Coronary artery (tissue), 2 donors: Measurements from ENCODE around the gene PSENEN.

ENCODE experiments used
- DNase-seq: peaks from one replicate; pipeline ENCODE4 v3.0.0-alpha.2; 2017; ENCODE audit warnings: low spot score
- H3K27ac ChIP-seq, 2 donors: fragments of 200-600 bp; sonication (generic); one replicate each; pipeline ENCODE4 v1.5.1; 2016 to 2019
- H3K4me3 ChIP-seq: fragments of 200-600 bp; sonication (generic); 2 replicates; pipeline ENCODE4 v1.5.1; 2016; ENCODE audit warnings: mild to moderate bottlenecking, moderate library complexity
- TF ChIP-seq, protein P1 (sequence below): fragments of 200-600 bp; sonication (generic); IDR thresholded peaks from one replicate; pipeline ENCODE4 v1.5.1; 2019; ENCODE audit warnings: antibody characterized with exemption

Gene PSENEN

GRCh38 chr19:35741203-35741515 is 4.3 kb upstream of the PSENEN start:
- Histone ChIP-seq H3K27ac (peak overlapping the region; percentile 57 to 87), H3K4me3 (peak overlapping the region; percentile 77)
- TF ChIP-seq, protein P1, sequence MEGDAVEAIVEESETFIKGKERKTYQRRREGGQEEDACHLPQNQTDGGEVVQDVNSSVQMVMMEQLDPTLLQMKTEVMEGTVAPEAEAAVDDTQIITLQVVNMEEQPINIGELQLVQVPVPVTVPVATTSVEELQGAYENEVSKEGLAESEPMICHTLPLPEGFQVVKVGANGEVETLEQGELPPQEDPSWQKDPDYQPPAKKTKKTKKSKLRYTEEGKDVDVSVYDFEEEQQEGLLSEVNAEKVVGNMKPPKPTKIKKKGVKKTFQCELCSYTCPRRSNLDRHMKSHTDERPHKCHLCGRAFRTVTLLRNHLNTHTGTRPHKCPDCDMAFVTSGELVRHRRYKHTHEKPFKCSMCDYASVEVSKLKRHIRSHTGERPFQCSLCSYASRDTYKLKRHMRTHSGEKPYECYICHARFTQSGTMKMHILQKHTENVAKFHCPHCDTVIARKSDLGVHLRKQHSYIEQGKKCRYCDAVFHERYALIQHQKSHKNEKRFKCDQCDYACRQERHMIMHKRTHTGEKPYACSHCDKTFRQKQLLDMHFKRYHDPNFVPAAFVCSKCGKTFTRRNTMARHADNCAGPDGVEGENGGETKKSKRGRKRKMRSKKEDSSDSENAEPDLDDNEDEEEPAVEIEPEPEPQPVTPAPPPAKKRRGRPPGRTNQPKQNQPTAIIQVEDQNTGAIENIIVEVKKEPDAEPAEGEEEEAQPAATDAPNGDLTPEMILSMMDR: no peak
- DNase-seq: no peak

- TF ChIP-seq, protein P1: no peak
- peak within 1 kb of the TSS; percentile 77 for H3K4me3 ChIP-seq
- DNase-seq: no peak
- H3K27ac ChIP-seq: peak within 1 kb of the TSS; percentile 57 to 87
These were observed 3.2 kb upstream of the PSENEN start, which contains the start of gene IGFLR1 for GRCh38 chr19:35742121-35742724. Gene IGFLR1, minus strand, starts transcription at chr19:35742452. Its CDS starts 1,272 bp downstream, at chr19:35741180.

DNA sequence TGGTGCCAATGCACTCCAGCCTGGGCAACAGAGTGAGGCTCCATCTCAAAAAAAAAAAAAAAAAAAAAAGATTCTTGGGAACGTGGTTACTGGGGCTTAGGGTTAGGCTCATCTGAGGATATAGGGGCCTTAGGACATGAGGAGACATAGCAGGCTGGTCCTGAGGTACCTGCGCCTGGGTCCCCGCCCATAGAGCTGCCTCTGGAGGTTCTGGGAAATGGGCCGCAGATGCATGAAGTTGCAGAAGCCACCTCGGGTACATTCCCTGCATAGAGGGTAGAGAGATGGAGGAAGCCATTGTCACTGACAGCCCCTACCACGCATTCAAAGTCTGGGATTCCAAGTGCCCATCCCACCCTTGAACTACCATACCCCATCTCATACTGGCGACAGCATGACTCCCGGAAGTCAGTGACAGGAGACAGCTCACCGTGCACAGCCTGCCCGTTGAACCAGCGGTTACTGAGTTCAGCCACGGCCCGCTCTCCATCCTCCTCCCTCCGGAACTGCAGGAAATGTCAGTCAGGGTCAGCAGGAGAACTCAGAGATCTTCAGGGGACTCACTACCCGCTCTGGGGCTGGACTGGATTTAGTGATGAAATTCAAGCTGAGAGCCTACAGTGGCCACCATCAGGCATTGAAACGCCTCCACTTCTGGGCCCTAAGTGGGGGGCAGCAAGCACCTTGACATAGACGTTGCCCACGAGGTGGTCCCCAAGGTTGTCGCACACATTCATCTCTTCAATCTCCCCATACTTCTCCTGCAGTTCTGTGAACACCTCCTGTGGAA is 1.6 kb upstream of the PSENEN start:
- TF ChIP-seq, protein P1: no peak
- no peak for DNase-seq
- H3K27ac ChIP-seq: peak overlapping the region; percentile 99 to 100
- peak overlapping the region; percentile 87 for H3K4me3 ChIP-seq

- Histone ChIP-seq H3K27ac (peak overlapping the region; percentile 99 to 100), H3K4me3 (peak overlapping the region; percentile 87)
- DNase-seq: peak; percentile 98
- TF ChIP-seq, protein P1: no peak
These were observed 772 bp upstream of the PSENEN start for GRCh38 chr19:35744430-35745327.

GRCh38 chr19:35746087-35746462 is 624 bp downstream of the PSENEN start:
- TF ChIP-seq, protein P1: no peak
- no peak for DNase-seq
- Histone ChIP-seq H3K27ac (peak overlapping the region; percentile 84 to 100), H3K4me3 (peak overlapping the region; percentile 87)

- TF ChIP-seq, protein P1: no peak
- Histone ChIP-seq H3K27ac (peak overlapping the region in 1 of 2 donors; percentile 5), H3K4me3 (peak overlapping the region; percentile 87)
- DNase-seq: no peak
These were observed 1.1 kb downstream of the PSENEN start for GRCh38 chr19:35746531-35746930.
